H9 (cell line): ENCODE data around the gene CDH18. TPM values are rescaled to one million over a fixed set of nuclear protein-coding genes. Genes with fewer than 3 reads are reported as not detected.

Experiments used
- DNase-seq: peaks from one replicate; pipeline ENCODE4 v3.0.0-alpha.2; 2017
- H2AFZ ChIP-seq: one replicate; pipeline ENCODE4 v1.6.1; 2013; ENCODE audit warnings: mild to moderate bottlenecking, low read length, control low read depth, moderate library complexity
- H2AK5ac ChIP-seq: 2 replicates; pipeline ENCODE4 v1.6.1; 2013; ENCODE audit warnings: low read length, control low read depth, mixed read lengths; ENCODE audit not compliant: insufficient read length
- H2BK120ac ChIP-seq: one replicate; pipeline ENCODE4 v1.6.1; 2013; ENCODE audit warnings: low read depth, mild to moderate bottlenecking, low read length, control low read depth, inconsistent platforms; ENCODE audit not compliant: poor library complexity, severe bottlenecking
- H2BK12ac ChIP-seq: 2 replicates; pipeline ENCODE4 v1.6.1; 2013; ENCODE audit warnings: low read length, control low read depth, mixed read lengths, low read depth; ENCODE audit not compliant: insufficient read length
- H2BK15ac ChIP-seq: 2 replicates; pipeline ENCODE4 v1.6.1; 2013; ENCODE audit warnings: low read depth, low read length, control low read depth
- H2BK20ac ChIP-seq: one replicate; pipeline ENCODE4 v1.6.1; 2013; ENCODE audit warnings: low read depth, mild to moderate bottlenecking, low read length, control low read depth, inconsistent platforms; ENCODE audit not compliant: poor library complexity, severe bottlenecking
- H2BK5ac ChIP-seq: 2 replicates; pipeline ENCODE4 v1.6.1; 2013; ENCODE audit warnings: low read length, control low read depth, mixed read lengths; ENCODE audit not compliant: insufficient read length
- H3K14ac ChIP-seq: 2 replicates; pipeline ENCODE4 v1.6.1; 2013; ENCODE audit warnings: low read length, control low read depth; ENCODE audit not compliant: insufficient read depth
- H3K18ac ChIP-seq: 2 replicates; pipeline ENCODE4 v1.6.1; 2013; ENCODE audit warnings: low read depth, mild to moderate bottlenecking, mixed read lengths, low read length, control low read depth; ENCODE audit not compliant: insufficient read length
- H3K23ac ChIP-seq: 2 replicates; pipeline ENCODE4 v1.6.1; 2013; ENCODE audit warnings: low read length, control low read depth, mixed read lengths, low read depth; ENCODE audit not compliant: insufficient read length
- H3K23me2 ChIP-seq: 2 replicates; pipeline ENCODE4 v1.6.1; 2013; ENCODE audit warnings: low read depth, mild to moderate bottlenecking, mixed read lengths, low read length, control low read depth; ENCODE audit not compliant: insufficient read length, poor library complexity, severe bottlenecking
- H3K27ac ChIP-seq: 2 replicates; pipeline ENCODE4 v1.5.1; 2013; ENCODE audit warnings: low read length, control low read depth, mixed read lengths, low read depth; ENCODE audit not compliant: insufficient read length
- H3K27me3 ChIP-seq: 2 replicates; pipeline ENCODE4 v1.6.1; 2013; ENCODE audit warnings: low read length, control low read depth, inconsistent platforms; ENCODE audit not compliant: insufficient read depth
- H3K4ac ChIP-seq: 2 replicates; pipeline ENCODE4 v1.6.1; 2013; ENCODE audit warnings: low read depth, mild to moderate bottlenecking, control low read depth, inconsistent platforms, low read length, moderate library complexity
- H3K4me1 ChIP-seq: 2 replicates; pipeline ENCODE4 v1.6.1; 2013; ENCODE audit warnings: low read length, control low read depth, inconsistent platforms; ENCODE audit not compliant: insufficient read depth
- H3K4me2 ChIP-seq: 2 replicates; pipeline ENCODE4 v1.6.1; 2013; ENCODE audit warnings: low read length, control low read depth, mixed read lengths; ENCODE audit not compliant: insufficient read length, insufficient read depth
- H3K56ac ChIP-seq: 2 replicates; pipeline ENCODE4 v1.6.1; 2013; ENCODE audit warnings: low read depth, mild to moderate bottlenecking, mixed read lengths, low read length, control low read depth; ENCODE audit not compliant: insufficient read length
- H3K79me1 ChIP-seq: 2 replicates; pipeline ENCODE4 v1.6.1; 2013; ENCODE audit warnings: low read depth, mild to moderate bottlenecking, moderate library complexity, low read length, control low read depth, inconsistent platforms; ENCODE audit not compliant: insufficient read depth, poor library complexity, severe bottlenecking
- H3K79me2 ChIP-seq: 2 replicates; pipeline ENCODE4 v1.6.1; 2013; ENCODE audit warnings: low read length, control low read depth, inconsistent platforms; ENCODE audit not compliant: insufficient read depth
- H3K9ac ChIP-seq: 2 replicates; pipeline ENCODE4 v1.6.1; 2013; ENCODE audit warnings: low read length, control low read depth, mixed read lengths; ENCODE audit not compliant: insufficient read length; ENCODE audit errors: extremely low read depth
- H3K9me3 ChIP-seq: one replicate; pipeline ENCODE4 v1.6.1; 2013; ENCODE audit warnings: low read depth, low read length, inconsistent platforms; ENCODE audit not compliant: control insufficient read depth
- H3T11ph ChIP-seq: one replicate; pipeline ENCODE4 v1.6.1; 2013; ENCODE audit warnings: mild to moderate bottlenecking, low read length, control low read depth, inconsistent platforms
- H4K20me1 ChIP-seq: one replicate; pipeline ENCODE4 v1.6.1; 2013; ENCODE audit not compliant: control insufficient read depth, insufficient read length, insufficient read depth
- H4K5ac ChIP-seq: 2 replicates; pipeline ENCODE4 v1.6.1; 2013; ENCODE audit warnings: low read depth, mild to moderate bottlenecking, mixed read lengths, low read length, control low read depth; ENCODE audit not compliant: insufficient read length
- H4K8ac ChIP-seq: replicated peaks from 2 replicates; pipeline ENCODE4 v1.6.1; 2013; ENCODE audit warnings: low read length, control low read depth, mixed read lengths, low read depth; ENCODE audit not compliant: insufficient read length
- H4K91ac ChIP-seq: 2 replicates; pipeline ENCODE4 v1.6.1; 2013; ENCODE audit warnings: low read depth, mild to moderate bottlenecking, moderate library complexity, mixed read lengths, low read length, control low read depth; ENCODE audit not compliant: insufficient read length
- H3K27ac Mint-ChIP-seq, 3 experiments: 2 replicates in 2 of 3; 3 replicates in 1 of 3; pipeline ENCODE4 v1.8.0; 2020 to 2021; ENCODE audit warnings: mixed read lengths in 3 of 3, mild to moderate bottlenecking in 1 of 3, moderate library complexity in 1 of 3
- H3K27me3 Mint-ChIP-seq: 2 replicates; pipeline ENCODE4 v1.8.0; 2021; ENCODE audit warnings: low read depth, mild to moderate bottlenecking, moderate library complexity, mixed read lengths
- H3K36me3 Mint-ChIP-seq, 3 experiments: 2 replicates in 2 of 3; 3 replicates in 1 of 3; pipeline ENCODE4 v1.8.0; 2020 to 2021; ENCODE audit warnings: low read depth in 3 of 3, mixed read lengths in 3 of 3; ENCODE audit not compliant: insufficient read depth in 1 of 3
- H3K4me1 Mint-ChIP-seq, 2 experiments: 2 replicates each; pipeline ENCODE4 v1.8.0; 2020; ENCODE audit warnings: mixed read lengths in 2 of 2
- H3K4me3 Mint-ChIP-seq, 2 experiments: 2 replicates in 1 of 2; 3 replicates in 1 of 2; pipeline ENCODE4 v1.8.0; 2020 to 2021; ENCODE audit warnings: mild to moderate bottlenecking in 2 of 2, mixed read lengths in 2 of 2, moderate library complexity in 1 of 2
- H3K9me3 Mint-ChIP-seq, 2 experiments: 2 replicates in 1 of 2; 3 replicates in 1 of 2; pipeline ENCODE4 v1.8.0; 2020; ENCODE audit warnings: mild to moderate bottlenecking in 2 of 2, mixed read lengths in 2 of 2, moderate library complexity in 1 of 2
- WGBS: extraction: QIAGEN DNeasy Blood & Tissue Kit; methylation state at CpG from one replicate; pipeline ENCODE4 v1.1.7; 2013; ENCODE audit warnings: missing lambda C conversion rate, low lambda C conversion rate, mixed read lengths; ENCODE audit not compliant: insufficient read length; ENCODE audit errors: extremely low coverage; 5-methylcytosine and 5-hydroxymethylcytosine counted together
- total RNA-seq: library from RNA; stranded (reverse); gene quantifications from 2 replicates; pipeline ENCODE4 v1.2.1, GENCODE V29; 2021
- TF ChIP-seq, protein P1 (sequence below): fragments of 200-600 bp; sonication (generic); conservative IDR thresholded peaks from 3 replicates; pipeline ENCODE4 v1.8.0; 2021; ENCODE audit warnings: antibody characterized with exemption, mild to moderate bottlenecking

Gene CDH18
- total RNA-seq, 1 experiment from 2014 or later: not detected

DNA sequence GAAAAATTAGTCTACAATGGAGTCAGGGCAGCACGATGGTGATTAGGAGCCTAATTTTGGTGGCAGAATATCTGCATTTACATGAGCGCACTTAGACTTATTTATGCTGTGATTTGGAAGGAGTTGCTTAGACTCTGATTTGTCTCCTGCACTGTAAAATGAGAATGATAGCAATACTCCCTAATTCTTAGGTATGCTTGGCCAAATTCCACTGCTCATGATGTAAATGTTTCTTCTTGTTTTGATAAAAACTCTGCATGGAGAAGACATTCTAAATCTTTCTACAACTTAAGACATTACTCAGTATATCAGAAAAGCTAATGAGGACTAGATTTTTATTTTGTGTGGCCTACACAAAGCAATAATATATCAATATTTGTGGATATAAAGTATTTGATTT lies 205.4 kb downstream of the CDH18 start:
- no peaks in the 10 kb centered on the region for H3K9me3 ChIP-seq
- no peaks in the 10 kb centered on the region for H3K27me3 Mint-ChIP-seq
- H3K14ac ChIP-seq: no peak overlapping the region
- no peak for DNase-seq
- H3K27me3 ChIP-seq: no peaks in the 10 kb centered on the region
- WGBS: no CpG with 5 or more reads among the region's 2 CpGs
- H2BK12ac ChIP-seq: no peak overlapping the region
- no peak overlapping the region for H3K18ac ChIP-seq
- H3K36me3 Mint-ChIP-seq: no peaks in the 10 kb centered on the region
- peaks cover 10% of the 10 kb centered on the region in 2 experiments; a peak in 3 of 4 replicates for H3K4me1 Mint-ChIP-seq
- no peak overlapping the region for H3K56ac ChIP-seq
- no peak overlapping the region for H2BK20ac ChIP-seq
- TF ChIP-seq, protein P1, sequence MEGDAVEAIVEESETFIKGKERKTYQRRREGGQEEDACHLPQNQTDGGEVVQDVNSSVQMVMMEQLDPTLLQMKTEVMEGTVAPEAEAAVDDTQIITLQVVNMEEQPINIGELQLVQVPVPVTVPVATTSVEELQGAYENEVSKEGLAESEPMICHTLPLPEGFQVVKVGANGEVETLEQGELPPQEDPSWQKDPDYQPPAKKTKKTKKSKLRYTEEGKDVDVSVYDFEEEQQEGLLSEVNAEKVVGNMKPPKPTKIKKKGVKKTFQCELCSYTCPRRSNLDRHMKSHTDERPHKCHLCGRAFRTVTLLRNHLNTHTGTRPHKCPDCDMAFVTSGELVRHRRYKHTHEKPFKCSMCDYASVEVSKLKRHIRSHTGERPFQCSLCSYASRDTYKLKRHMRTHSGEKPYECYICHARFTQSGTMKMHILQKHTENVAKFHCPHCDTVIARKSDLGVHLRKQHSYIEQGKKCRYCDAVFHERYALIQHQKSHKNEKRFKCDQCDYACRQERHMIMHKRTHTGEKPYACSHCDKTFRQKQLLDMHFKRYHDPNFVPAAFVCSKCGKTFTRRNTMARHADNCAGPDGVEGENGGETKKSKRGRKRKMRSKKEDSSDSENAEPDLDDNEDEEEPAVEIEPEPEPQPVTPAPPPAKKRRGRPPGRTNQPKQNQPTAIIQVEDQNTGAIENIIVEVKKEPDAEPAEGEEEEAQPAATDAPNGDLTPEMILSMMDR: no peak
- H4K91ac ChIP-seq: no peak overlapping the region
- H3T11ph ChIP-seq: no peak overlapping the region
- H3K27ac Mint-ChIP-seq: no peak overlapping the region
- H2BK120ac ChIP-seq: no peak overlapping the region
- H3K4ac ChIP-seq: no peak overlapping the region
- H3K4me1 ChIP-seq: no peaks in the 10 kb centered on the region
- no peaks in the 10 kb centered on the region for H3K79me1 ChIP-seq
- H3K23me2 ChIP-seq: no peaks in the 10 kb centered on the region
- no peak overlapping the region for H2AK5ac ChIP-seq
- H3K4me2 ChIP-seq: no peak overlapping the region
- no peak overlapping the region for H3K9ac ChIP-seq
- H3K4me3 Mint-ChIP-seq: no peak overlapping the region
- no peaks in the 10 kb centered on the region for H4K20me1 ChIP-seq
- no peak overlapping the region for H2BK15ac ChIP-seq
- H4K5ac ChIP-seq: no peak overlapping the region
- no peak overlapping the region for H2BK5ac ChIP-seq
- no peak overlapping the region for H2AFZ ChIP-seq
- no peaks in the 10 kb centered on the region for H3K9me3 Mint-ChIP-seq
- H3K23ac ChIP-seq: no peak overlapping the region
- H4K8ac ChIP-seq: no peak overlapping the region
- no peaks in the 10 kb centered on the region for H3K79me2 ChIP-seq
- H3K27ac ChIP-seq: no peak overlapping the region
